WI38 (cell line): ENCODE data around the gene EIF3J.
"Not testable (repeated sequence)": the region's sequence is repeated elsewhere in the genome, so short reads cannot be mapped to it uniquely, and the experiment has no call there.

Experiments
- H3K4me3 ChIP-seq: 2 replicates; pipeline ENCODE4 v1.5.1; 2011; ENCODE audit warnings: low read depth, mild to moderate bottlenecking, control low read depth, low read length
- TF ChIP-seq, protein P1 (sequence below): IDR thresholded peaks from 2 replicates; pipeline ENCODE4 v1.5.1; 2012; ENCODE audit warnings: low read depth, mild to moderate bottlenecking, control low read depth, low read length

EIF3J gene

DNA sequence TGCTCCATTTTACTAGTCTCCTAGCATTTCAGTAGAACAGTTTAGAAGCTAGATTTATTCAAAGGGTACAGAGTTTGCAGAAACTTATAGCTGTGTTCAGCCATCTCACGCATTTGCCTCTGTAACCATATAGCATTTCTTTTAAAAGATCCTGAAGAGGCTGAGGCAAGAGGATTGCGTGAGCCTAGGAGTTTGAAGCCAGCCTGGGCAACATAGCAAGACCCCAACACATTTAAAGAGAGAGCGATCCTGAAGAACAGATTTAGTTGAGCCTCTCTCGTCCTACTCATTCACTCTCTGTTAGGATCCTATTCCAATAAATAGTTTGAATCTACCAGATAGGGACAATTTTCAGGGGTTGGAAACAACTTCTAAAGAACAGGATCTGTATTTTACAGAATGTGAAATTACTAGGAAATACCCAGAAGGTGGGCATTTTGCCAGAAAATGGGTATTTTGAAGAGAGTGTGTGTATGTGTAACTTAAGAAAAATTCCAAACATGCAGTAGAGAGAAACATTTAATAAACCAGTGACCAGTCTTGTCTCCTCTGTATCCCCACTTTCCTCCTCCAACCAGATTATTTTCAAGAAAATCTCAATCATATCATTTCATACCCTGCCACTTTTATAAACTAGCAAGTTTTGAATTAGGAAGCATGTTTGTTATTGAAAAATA lies 4.5 kb downstream of the EIF3J start:
- peak overlapping the region; percentile 24; the same call in 1 of the 2 replicates for H3K4me3 ChIP-seq
- TF ChIP-seq, protein P1, sequence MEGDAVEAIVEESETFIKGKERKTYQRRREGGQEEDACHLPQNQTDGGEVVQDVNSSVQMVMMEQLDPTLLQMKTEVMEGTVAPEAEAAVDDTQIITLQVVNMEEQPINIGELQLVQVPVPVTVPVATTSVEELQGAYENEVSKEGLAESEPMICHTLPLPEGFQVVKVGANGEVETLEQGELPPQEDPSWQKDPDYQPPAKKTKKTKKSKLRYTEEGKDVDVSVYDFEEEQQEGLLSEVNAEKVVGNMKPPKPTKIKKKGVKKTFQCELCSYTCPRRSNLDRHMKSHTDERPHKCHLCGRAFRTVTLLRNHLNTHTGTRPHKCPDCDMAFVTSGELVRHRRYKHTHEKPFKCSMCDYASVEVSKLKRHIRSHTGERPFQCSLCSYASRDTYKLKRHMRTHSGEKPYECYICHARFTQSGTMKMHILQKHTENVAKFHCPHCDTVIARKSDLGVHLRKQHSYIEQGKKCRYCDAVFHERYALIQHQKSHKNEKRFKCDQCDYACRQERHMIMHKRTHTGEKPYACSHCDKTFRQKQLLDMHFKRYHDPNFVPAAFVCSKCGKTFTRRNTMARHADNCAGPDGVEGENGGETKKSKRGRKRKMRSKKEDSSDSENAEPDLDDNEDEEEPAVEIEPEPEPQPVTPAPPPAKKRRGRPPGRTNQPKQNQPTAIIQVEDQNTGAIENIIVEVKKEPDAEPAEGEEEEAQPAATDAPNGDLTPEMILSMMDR: no peak

DNA sequence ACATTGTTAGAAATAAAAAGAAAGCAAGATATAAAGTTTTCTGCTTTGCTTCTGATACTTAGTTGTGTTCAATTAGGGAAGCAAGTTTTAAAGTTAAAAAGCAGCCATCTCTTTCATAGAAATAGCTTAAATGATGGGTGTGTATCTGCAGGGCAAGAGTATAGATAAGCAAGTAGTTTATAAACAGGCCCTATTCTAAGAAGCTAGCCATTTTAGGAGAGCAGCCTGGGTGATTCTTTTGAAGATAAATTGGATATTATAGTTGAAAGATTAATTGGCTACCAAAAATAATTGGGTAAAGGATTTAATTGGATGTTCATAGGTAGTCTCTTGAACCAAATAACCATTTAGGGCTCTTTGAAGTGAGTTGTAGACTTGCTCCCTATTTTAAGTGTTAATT lies 5.6 kb downstream of the EIF3J start:
- TF ChIP-seq, protein P1: no peak
- no peak overlapping the region for H3K4me3 ChIP-seq

DNA sequence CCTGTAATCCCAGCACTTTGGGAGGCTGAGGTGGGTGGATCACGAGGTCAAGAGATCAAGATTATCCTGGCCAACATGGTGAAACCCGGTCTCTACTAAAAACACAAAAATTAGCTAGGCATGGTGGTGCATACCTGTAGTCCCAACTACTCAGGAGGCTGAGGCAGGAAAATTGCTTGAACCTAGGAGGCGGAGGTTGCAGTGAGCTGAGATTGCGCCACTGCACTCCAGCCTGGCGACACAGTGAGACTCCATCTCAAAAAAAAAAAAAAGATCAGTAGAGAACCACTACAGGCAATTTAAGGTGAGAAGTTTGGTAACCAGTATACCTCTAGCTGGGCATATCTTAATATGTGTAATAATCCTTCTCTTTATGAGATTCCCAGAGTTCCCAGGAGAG lies 7.8 kb downstream of the EIF3J start:
- not testable (repeated sequence) for H3K4me3 ChIP-seq

DNA sequence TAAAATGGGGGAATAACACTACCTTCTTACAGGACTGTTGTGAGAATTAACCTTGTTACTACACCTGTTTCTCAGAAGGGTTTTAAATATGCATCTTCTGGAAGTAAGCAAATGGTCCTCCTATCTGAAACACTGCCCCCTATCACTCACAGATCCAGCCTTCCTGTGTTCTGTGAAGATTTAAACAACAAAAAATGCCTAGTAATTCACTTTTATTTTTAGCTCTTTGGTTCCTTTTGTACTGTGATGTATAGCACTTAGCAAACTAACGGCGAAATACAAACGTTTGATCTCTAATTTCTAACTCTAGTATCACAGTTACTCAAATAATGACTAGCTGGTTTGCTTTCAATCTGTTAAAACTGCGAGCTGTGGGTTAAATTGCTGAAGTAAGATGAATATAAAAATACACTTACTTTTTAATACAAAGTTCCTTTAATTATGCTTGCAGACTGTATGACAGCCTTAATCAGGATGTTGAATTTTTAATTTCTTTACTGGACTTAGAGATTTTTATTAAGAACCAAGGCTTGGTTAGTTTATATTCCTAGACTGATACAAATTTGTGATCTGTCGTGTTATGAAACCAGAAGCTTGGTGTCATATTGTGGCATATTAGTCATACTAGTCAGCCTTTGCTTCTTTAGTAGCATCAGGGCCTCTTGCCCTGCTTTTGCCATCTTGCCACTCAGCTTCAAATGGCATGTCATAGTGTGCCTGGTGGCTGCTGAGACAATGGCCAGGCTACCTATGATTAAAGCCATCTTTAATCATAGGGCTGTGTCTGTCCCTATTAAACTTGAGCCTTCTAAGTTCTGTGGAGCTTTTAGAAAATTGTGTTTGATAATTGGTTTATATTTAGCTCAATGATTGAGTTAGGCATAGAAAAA lies 9.2 kb downstream of the EIF3J start:
- TF ChIP-seq, protein P1: peak; percentile 28; the same call in 1 of the 2 replicates
- no peak overlapping the region for H3K4me3 ChIP-seq

DNA sequence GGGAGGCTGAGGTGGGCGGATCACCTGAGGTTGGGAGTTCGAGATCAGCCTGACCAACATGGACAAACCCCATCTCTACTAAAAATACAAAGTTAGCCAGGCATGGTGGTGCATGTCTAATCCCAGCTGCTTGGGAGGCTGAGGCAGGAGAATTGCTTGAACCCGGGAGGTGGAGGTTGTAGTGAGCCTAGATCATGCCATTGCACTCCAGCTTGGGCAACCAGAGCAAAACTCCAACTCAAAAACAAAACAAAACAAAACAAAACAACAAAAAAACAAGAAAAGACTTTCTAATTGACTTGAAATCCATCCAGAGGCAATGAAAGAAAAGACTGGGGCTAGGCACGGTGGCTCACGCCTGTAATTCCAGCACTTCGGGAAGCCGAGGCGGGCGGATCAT lies 12.2 kb downstream of the EIF3J start:
- not testable (repeated sequence) for H3K4me3 ChIP-seq

DNA sequence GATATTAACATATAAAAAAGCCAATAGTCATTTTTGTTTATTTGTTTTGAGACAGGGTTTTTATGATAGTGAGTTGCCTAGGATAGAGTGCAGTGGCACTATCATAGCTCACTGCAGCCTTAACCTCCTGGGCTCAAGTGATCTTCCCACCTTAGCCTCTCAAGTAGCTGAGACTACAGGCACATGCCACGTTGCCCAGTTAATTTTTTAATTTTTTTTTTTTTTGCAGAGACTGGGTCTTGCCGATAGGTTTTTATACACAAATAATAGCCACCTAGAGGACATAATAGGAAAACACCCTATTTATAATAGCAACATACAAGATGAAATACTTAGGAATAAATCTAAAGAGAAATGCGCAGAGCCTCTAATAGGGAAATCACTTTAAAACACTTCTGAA lies 13.3 kb downstream of the EIF3J start:
- TF ChIP-seq, protein P1: peak; percentile 28
- no peak overlapping the region for H3K4me3 ChIP-seq

DNA sequence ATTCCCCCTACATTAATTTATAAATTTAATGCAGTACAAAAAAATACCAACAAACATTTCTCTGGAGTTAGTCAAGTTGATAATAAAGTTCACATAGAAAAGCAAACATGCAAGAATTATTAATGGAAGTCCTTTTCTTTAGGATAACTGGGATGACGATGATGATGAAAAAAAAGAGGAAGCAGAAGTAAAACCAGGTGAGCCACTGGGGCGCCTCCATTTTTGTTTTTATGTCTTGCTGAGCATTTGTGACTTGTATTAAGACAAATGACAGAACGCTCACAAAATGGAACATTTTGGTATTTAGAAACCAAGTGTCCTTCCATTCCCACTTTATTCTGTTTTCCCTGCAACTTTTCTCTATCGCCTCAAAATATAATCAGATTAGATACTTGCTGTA lies 13.8 kb downstream of the EIF3J start:
- no peak overlapping the region for H3K4me3 ChIP-seq
- TF ChIP-seq, protein P1: no peak

DNA sequence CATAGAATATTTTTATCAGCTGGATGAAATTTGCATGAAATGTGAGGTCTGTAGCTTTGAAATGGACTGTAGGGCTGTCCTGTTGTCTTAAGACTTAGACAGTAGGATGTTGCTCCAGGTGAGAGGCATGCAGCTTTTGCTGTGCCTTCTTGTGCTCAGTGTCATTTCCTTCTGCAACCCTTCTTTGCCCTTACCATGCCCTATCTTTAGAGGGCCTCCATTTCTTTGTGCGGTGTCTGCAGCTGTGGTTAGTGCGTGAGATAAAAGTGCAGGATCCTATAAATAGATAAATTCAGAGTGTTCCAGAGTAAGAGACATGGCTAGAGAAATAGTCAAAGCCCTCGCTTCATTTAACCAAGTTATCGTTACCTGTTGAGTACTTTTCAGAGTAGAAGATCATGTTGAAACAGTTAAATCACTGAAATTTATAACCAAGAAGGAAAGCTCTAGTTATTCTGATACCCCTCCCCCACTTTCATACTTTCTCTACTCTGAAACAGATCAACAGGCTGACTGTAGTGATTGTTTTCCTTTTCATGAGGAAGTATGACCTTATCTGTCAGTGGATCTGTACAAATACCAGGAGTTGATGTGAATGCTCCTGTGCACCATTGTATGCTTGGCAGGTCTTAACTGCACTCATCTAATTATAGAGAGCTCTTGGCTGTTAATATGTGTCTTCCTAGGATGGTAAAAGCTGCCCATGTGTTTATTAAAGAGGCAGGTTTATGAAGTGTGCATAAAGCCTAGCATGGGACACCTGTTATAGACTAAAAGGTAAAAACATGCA lies 18.2 kb downstream of the EIF3J start:
- TF ChIP-seq, protein P1: no peak
- no peak overlapping the region for H3K4me3 ChIP-seq

DNA sequence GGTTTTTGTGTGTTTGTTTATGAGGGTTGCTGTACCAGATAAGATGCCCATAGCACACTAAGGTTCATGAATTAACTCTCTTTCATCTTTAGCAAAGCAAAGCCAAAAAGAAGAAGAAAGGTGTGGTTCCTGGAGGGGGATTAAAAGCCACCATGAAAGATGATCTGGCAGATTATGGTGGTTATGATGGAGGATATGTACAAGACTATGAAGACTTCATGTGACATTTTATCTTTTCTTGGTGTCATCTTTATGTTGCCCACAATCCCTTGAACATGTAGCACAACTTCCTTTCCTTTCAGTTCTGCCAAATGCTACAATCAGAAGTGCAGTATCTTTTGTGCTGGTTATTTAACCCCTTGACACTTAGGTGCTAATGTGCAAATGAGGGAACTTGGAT lies 24.0 kb downstream of the EIF3J start:
- not testable (repeated sequence) for H3K4me3 ChIP-seq
